DND-41 (cell line): ENCODE results near the gene MSL1.
A peak's percentile ranks its signal among the peaks of the same experiment; 100 is the strongest.

ENCODE experiments used
- ATAC-seq: fragments of 200-7000 bp; cut with Tn5 transposase; 3 replicates; pipeline ENCODE4 v1.9.1; 2021; ENCODE audit warnings: low read depth; ENCODE audit not compliant: insufficient read depth
- DNase-seq: peaks from one replicate; pipeline ENCODE4 v3.0.0-alpha.2; 2020
- H2AFZ ChIP-seq: 2 replicates; pipeline ENCODE4 v1.6.0; 2012; ENCODE audit warnings: low read depth, low read length
- H3K27ac ChIP-seq: 2 replicates; pipeline ENCODE4 v1.5.1; 2012; ENCODE audit warnings: low read length, inconsistent platforms
- H3K27me3 ChIP-seq: fragments of 200-600 bp; sonication (generic); 2 replicates; pipeline ENCODE4 v1.6.0; 2012; ENCODE audit warnings: low read length, mild to moderate bottlenecking, inconsistent platforms; ENCODE audit not compliant: insufficient read depth, poor library complexity
- H3K36me3 ChIP-seq: 2 replicates; pipeline ENCODE4 v1.5.1; 2012; ENCODE audit warnings: low read length, inconsistent platforms; ENCODE audit not compliant: insufficient read depth
- H3K4me1 ChIP-seq: 2 replicates; pipeline ENCODE4 v1.5.1; 2012; ENCODE audit warnings: mild to moderate bottlenecking, low read length; ENCODE audit not compliant: insufficient read depth
- H3K4me2 ChIP-seq: 2 replicates; pipeline ENCODE4 v1.6.0; 2012; ENCODE audit warnings: mild to moderate bottlenecking, moderate library complexity, low read length, inconsistent platforms; ENCODE audit not compliant: insufficient read depth
- H3K4me3 ChIP-seq, 2 experiments: fragments of 200-600 bp in 1 of 2; shearing (Covaris generic) in 1 of 2; 2 replicates each; pipeline ENCODE4 v1.5.1; 2012 to 2016; ENCODE audit warnings: inconsistent platforms in 2 of 2, low read length in 2 of 2, mild to moderate bottlenecking in 2 of 2, low read depth in 1 of 2, moderate library complexity in 1 of 2
- H3K79me2 ChIP-seq: 2 replicates; pipeline ENCODE4 v1.6.0; 2012; ENCODE audit warnings: low read length, inconsistent platforms; ENCODE audit not compliant: insufficient read depth
- H3K9ac ChIP-seq: 2 replicates; pipeline ENCODE4 v1.6.0; 2012; ENCODE audit warnings: low read depth, mild to moderate bottlenecking, inconsistent platforms, low read length, moderate library complexity
- H3K9me3 ChIP-seq: 2 replicates; pipeline ENCODE4 v1.5.1; 2012; ENCODE audit warnings: low read length, moderate library complexity, mild to moderate bottlenecking, inconsistent platforms; ENCODE audit not compliant: insufficient read depth, severe bottlenecking
- H4K20me1 ChIP-seq: 2 replicates; pipeline ENCODE4 v1.6.0; 2012; ENCODE audit warnings: low read length; ENCODE audit not compliant: insufficient read depth
- EZH2 ChIP-seq: IDR thresholded peaks from 3 replicates; pipeline ENCODE4 v1.6.1; 2012; ENCODE audit warnings: borderline replicate concordance, low read depth, mild to moderate bottlenecking, moderate library complexity, low read length, inconsistent platforms; ENCODE audit not compliant: severe bottlenecking
- TF ChIP-seq, protein P1 (sequence below): IDR thresholded peaks from 2 replicates; pipeline ENCODE4 v1.5.1; 2012; ENCODE audit warnings: borderline replicate concordance, low read length, moderate library complexity, mild to moderate bottlenecking; ENCODE audit not compliant: poor library complexity, severe bottlenecking; ENCODE audit errors: extremely low read depth

The MSL1 gene

DNA sequence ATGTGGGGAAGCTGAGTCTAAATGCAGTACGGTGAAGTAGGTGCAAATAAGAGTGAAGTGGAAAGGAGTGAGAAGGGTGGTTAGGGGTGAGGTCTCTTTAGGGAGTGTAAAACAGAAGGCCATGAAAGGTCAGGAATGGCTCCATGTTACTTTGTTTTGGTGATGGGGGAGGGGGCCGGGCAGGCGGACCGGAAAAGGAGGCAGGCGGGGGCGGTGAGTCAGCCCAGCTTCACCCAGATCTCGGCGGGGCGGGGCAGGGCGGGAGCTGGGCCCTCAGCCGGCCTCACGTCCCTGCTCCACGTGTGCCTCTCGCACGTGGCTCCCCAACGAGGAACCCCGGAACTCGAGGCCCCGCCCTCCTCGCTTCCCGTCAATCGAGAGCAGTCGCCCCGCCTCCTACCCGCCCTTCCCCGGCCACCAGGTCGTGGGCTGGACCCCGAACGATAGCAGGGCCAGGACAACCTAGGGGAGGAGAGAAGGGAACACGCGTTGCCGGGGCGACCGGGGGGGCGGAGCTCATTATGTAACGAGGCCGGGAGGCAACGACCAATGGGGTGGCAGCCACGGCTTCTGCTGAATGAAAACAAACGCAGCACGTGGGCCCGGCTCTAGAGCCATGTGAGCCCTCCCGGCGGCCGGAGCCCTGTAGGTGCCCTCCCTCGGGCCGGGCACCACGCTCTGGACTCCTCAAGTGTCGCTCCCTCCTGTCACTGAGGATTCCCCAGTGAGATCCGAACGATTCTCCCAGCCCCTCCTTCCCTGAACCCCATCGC is 22.7 kb upstream of the MSL1 start:
- H3K4me2 ChIP-seq = peak overlapping the region; percentile 97
- peaks cover 33% of the 10 kb centered on the region for H3K36me3 ChIP-seq
- H2AFZ ChIP-seq = peak overlapping the region; percentile 60
- no peaks in the 10 kb centered on the region for H4K20me1 ChIP-seq
- H3K79me2 ChIP-seq = peaks cover 18% of the 10 kb centered on the region
- no peaks in the 10 kb centered on the region for H3K9me3 ChIP-seq
- peak overlapping the region; percentile 88 for H3K27ac ChIP-seq
- H3K9ac ChIP-seq = peak overlapping the region; percentile 69
- TF ChIP-seq EZH2 = no peak
- TF ChIP-seq, protein P1, sequence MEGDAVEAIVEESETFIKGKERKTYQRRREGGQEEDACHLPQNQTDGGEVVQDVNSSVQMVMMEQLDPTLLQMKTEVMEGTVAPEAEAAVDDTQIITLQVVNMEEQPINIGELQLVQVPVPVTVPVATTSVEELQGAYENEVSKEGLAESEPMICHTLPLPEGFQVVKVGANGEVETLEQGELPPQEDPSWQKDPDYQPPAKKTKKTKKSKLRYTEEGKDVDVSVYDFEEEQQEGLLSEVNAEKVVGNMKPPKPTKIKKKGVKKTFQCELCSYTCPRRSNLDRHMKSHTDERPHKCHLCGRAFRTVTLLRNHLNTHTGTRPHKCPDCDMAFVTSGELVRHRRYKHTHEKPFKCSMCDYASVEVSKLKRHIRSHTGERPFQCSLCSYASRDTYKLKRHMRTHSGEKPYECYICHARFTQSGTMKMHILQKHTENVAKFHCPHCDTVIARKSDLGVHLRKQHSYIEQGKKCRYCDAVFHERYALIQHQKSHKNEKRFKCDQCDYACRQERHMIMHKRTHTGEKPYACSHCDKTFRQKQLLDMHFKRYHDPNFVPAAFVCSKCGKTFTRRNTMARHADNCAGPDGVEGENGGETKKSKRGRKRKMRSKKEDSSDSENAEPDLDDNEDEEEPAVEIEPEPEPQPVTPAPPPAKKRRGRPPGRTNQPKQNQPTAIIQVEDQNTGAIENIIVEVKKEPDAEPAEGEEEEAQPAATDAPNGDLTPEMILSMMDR = peak; percentile 3
- peak; percentile 81 for ATAC-seq
- peak; percentile 99 for DNase-seq
- peaks cover 48% of the 10 kb centered on the region for H3K4me1 ChIP-seq
- peak overlapping the region; percentile 41 to 83; a peak in 3 of 4 replicates for H3K4me3 ChIP-seq
- no peaks in the 10 kb centered on the region for H3K27me3 ChIP-seq

GRCh38 chr17:40099619-40100418 is 22.0 kb upstream of the MSL1 start:
- Histone ChIP-seq H3K27ac (peak overlapping the region; percentile 78), H3K27me3 (no peaks in the 10 kb centered on the region), H3K9ac (peak overlapping the region; percentile 69), H3K4me2 (peak overlapping the region; percentile 97), H3K4me1 (peaks cover 48% of the 10 kb centered on the region), H3K9me3 (no peaks in the 10 kb centered on the region), H3K36me3 (peaks cover 27% of the 10 kb centered on the region), H4K20me1 (no peaks in the 10 kb centered on the region), H2AFZ (peak overlapping the region; percentile 79), H3K4me3 (peak overlapping the region; percentile 41 to 83; a peak in 3 of 4 replicates), H3K79me2 (peaks cover 18% of the 10 kb centered on the region)
- peak; percentile 2; the same call in 2 of the 3 replicates for ATAC-seq
- DNase-seq = no peak
- TF ChIP-seq, protein P1 = no peak
- no peak for TF ChIP-seq EZH2

DNA sequence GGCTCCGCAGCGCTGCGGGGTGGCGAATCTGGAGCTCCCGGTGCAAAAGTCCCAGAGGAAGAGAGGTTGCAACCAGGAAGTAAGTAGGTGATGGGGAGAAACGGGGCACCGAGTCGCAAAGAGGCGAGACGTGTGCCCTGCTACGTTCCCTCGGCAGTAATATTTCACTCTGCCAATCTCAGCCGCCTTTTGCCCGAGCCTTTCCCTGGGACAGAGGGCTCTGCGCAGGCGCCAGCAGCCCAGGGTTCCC is 21.4 kb upstream of the MSL1 start, which contains the start of gene NR1D1:
TSS of gene NR1D1 (minus strand) at position 171 of the 250 bp plus-strand sequence. CDS start 495 bp downstream, outside the sequence.
- Histone ChIP-seq H3K4me1 (peaks cover 48% of the 10 kb centered on the region), H3K4me3 (peak within 1 kb of the TSS; percentile 41 to 83; a peak in 3 of 4 replicates), H3K27ac (peak within 1 kb of the TSS; percentile 78), H2AFZ (peak within 1 kb of the TSS; percentile 79), H3K9me3 (no peaks in the 10 kb centered on the region), H4K20me1 (no peaks in the 10 kb centered on the region), H3K9ac (peak within 1 kb of the TSS; percentile 69), H3K27me3 (no peaks in the 10 kb centered on the region), H3K36me3 (peaks cover 21% of the 10 kb centered on the region), H3K4me2 (peak within 1 kb of the TSS; percentile 97), H3K79me2 (peaks cover 18% of the 10 kb centered on the region)
- ATAC-seq (no peak; the same call in 2 of the 3 replicates), DNase-seq (no peak)
- TF ChIP-seq, protein P1 = no peak
- no peak for TF ChIP-seq EZH2
